Measurements from ENCODE around the gene LUC7L.

- TF ChIP-seq CTCF (IDR thresholded peaks at IDR 0.05) (no peak), POLR2A (IDR thresholded peaks at IDR 0.05) (no peak)
These were observed 24.6 kb upstream of the LUC7L start for GRCh38 chr16:253833-254232.
